Measurements from ENCODE around the gene RETREG3. TPM values are rescaled to one million over a fixed set of nuclear protein-coding genes. Genes with fewer than 3 reads are reported as not detected.

Gene RETREG3
- total RNA-seq, 1 experiment from 2014 or later: 38.5 TPM

GRCh38 chr17:42553866-42554249, 55.3 kb downstream of the RETREG3 start:
- Histone ChIP-seq H3K36me3 (ENCODE audit: control insufficient read depth in 1 of 2, insufficient read depth in 2 of 2, low read length in 2 of 2) (no peaks in the 10 kb centered on the region), H3K4me1 (ENCODE audit: control insufficient read depth in 1 of 2, insufficient read depth in 2 of 2, low read length in 2 of 2) (peaks cover 6 to 31% of the 10 kb centered on the region in 2 experiments), H3K9me2 (ENCODE audit: insufficient read depth) (no peaks in the 10 kb centered on the region), H3K9ac (ENCODE audit: low read length) (peak overlapping the region; percentile 97), H4K20me1 (ENCODE audit: insufficient read depth) (no peaks in the 10 kb centered on the region), H2AFZ (ENCODE audit: low read depth, low read length, poor library complexity, severe bottlenecking) (no peak overlapping the region), H3K27ac (ENCODE audit: low read depth, low read length) (peak overlapping the region; percentile 94), H3K4me3 (replicated peaks in 1 of 2; ENCODE audit: low read depth in 1 of 2, low read length in 2 of 2) (peak overlapping the region; percentile 93 to 99), H3K27me3 (ENCODE audit: insufficient read depth, low read length) (no peaks in the 10 kb centered on the region), H3K79me2 (ENCODE audit: insufficient read depth, low read length) (peaks cover 17% of the 10 kb centered on the region; the same call in 1 of the 2 replicates), H3K4me2 (ENCODE audit: low read length) (peak overlapping the region; percentile 86), H3K9me3 (ENCODE audit: control insufficient read depth in 1 of 2, insufficient read depth in 1 of 2, low read depth in 1 of 2, low read length in 2 of 2) (no peaks in the 10 kb centered on the region)
- intact Hi-C loops (cut with micrococcal nuclease): no loop called here
- BruUV-seq (replicated peaks): no TSS peak
- POLR2A ChIA-PET: no interaction called here
- peak in 2 of 3 experiments; percentile 19 to 20; a peak in 1 of 6 replicates for TF ChIP-seq CTCF (IDR thresholded peaks at IDR 0.05 in 2 of 3, conservative IDR thresholded peaks at IDR 0.05 in 1 of 3; ENCODE audit: borderline replicate concordance in 1 of 3, insufficient read depth in 1 of 3, low read depth in 2 of 3, low read length in 2 of 3)
- TF ChIP-seq SP1 (IDR thresholded peaks at IDR 0.05; ENCODE audit: low read depth): no peak
- TF ChIP-seq MAX (IDR thresholded peaks at IDR 0.05): peak; percentile 15; the same call in 1 of the 2 replicates
- no peak for TF ChIP-seq REST (IDR thresholded peaks at IDR 0.05; ENCODE audit: low read depth)
- RAD21 ChIA-PET (ENCODE audit: low non-redundant PET in 1 of 2, low total read pairs in 2 of 2, uncharacterized antibody in 2 of 2, unreplicated experiment in 2 of 2): no interaction called here
- DNase-seq (ENCODE audit: low read depth, low spot score) (no peak), ATAC-seq (peak; percentile 47)
- CTCF ChIA-PET: interaction anchor here (0.9 to 2.1 kb wide), 2 partner anchors 24 to 231 kb away, joined by 3 to 8 read pairs; partner anchors contain the start of gene PSMC3IP
